Suprapubic skin (tissue), 3 donors: Measurements from ENCODE around the gene NDUFV3.

Experiments
- CTCF ChIP-seq, 2 donors: fragments of 200-600 bp in 1 of 2; fragments of 450-650 bp in 1 of 2; sonication (generic) in 1 of 2; IDR thresholded peaks; one replicate each; pipeline ENCODE4 v1.5.1; 2016 to 2019; ENCODE audit warnings: antibody characterized with exemption in 2 of 2, mild to moderate bottlenecking in 1 of 2, moderate library complexity in 1 of 2
- POLR2A ChIP-seq, 2 donors: fragments of 450-650 bp; IDR thresholded peaks; one replicate each; pipeline ENCODE4 v1.6.1; 2017; ENCODE audit warnings: antibody characterized with exemption in 2 of 2, mild to moderate bottlenecking in 2 of 2, moderate library complexity in 2 of 2

- TF ChIP-seq CTCF (IDR thresholded peaks at IDR 0.05) (no peak), POLR2A (IDR thresholded peaks at IDR 0.05) (peak in 1 of 2 donors; percentile 26)
These were observed 13.9 kb upstream of the NDUFV3 start, which contains the start of gene WDR4 for GRCh38 chr21:42878993-42879787.
